ENCODE data around the gene C2CD2. TPM values are rescaled to one million over a fixed set of nuclear protein-coding genes. Genes with fewer than 3 reads are reported as not detected.

Gene C2CD2
- total and polyA plus RNA-seq, 12 donors: 175 to 439 (median 284) TPM

- intact Hi-C loops (cut with DNase I): loop anchor here in 1 of 2 donors (10.0 kb wide), 1 partner anchor 62 kb away; no protein-coding TSS in a partner anchor
- Histone ChIP-seq H3K27ac (peak overlapping the region in 2 of 5 donors; percentile 68 to 100), H3K27me3 (no peaks in the 10 kb centered on the region), H3K4me1 (replicated peaks in 1 of 2) (peaks cover 6 to 16% of the 10 kb centered on the region in 2 donors), H3K4me3 (peak overlapping the region in 1 of 4 donors; percentile 94), H3K36me3 (replicated peaks in 1 of 2) (no peaks in the 10 kb centered on the region), H3K9me3 (replicated peaks in 1 of 3) (no peaks in the 10 kb centered on the region)
- TF ChIP-seq POLR2A (IDR thresholded peaks at IDR 0.05): no peak
- TF ChIP-seq CTCF (IDR thresholded peaks at IDR 0.05): no peak
- 86 to 90% (median 87%) methylated on average over 10 to 11 of the region's 11 CpGs for WGBS, 4 donors
- no peak for DNase-seq
Measured at GRCh38 chr21:41876928-41877652, 76.7 kb downstream of the C2CD2 start.

DNA sequence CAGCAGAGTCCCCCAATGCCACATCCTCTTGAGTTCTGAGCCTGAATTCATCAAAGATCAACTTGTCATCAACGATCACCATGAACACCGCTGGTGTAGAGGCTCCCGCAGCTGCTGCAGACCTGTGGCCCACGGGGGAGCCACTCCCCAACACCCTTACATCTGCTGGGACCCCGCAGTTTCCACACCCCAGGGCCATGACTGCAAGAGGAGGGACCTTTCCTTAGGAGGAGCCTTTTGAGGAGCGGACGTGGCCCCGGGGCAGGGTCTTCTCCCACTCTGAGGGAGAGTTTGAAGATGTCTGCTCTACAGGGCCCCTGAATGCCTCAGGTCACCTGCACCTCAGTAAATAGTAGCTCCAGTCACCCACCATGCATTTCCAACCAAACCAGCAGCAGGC, 77.4 kb downstream of the C2CD2 start:
- DNase-seq: no peak
- H3K27me3 ChIP-seq: no peaks in the 10 kb centered on the region
- no peak overlapping the region for H3K27ac ChIP-seq
- intact Hi-C loops (cut with DNase I): loop anchor here in 1 of 2 donors (10.0 kb wide), 1 partner anchor 62 kb away; no protein-coding TSS in a partner anchor
- H3K4me1 ChIP-seq (replicated peaks in 1 of 2): peaks cover 6 to 16% of the 10 kb centered on the region in 2 donors
- H3K4me3 ChIP-seq: no peak overlapping the region
- TF ChIP-seq CTCF (IDR thresholded peaks at IDR 0.05) (no peak), POLR2A (IDR thresholded peaks at IDR 0.05) (no peak)
- H3K9me3 ChIP-seq (replicated peaks in 1 of 3): no peaks in the 10 kb centered on the region
- no peaks in the 10 kb centered on the region for H3K36me3 ChIP-seq (replicated peaks in 1 of 2)
- WGBS, 4 donors: 84 to 98% (median 96%) methylated on average over 3 to 8 of the region's 8 CpGs

DNA sequence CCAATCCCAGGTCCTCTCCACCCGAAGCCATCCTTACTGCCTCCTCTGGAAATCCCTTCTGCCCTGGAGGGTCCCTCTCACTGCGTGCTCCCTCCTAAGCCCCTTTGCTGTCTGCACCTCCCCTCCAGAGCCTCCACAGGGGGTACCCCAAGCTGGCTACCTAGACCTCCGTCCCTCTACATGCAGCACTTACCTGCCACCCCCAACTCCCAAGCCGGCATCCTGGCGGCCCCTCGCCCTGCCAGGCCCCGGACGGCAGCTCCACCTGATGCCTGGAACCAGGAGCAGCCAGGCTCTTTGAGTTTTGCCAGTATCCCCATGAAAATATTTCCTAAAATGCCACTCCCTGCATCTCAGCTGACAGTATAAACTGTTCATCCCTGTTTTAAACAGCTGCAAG, 78.7 kb downstream of the C2CD2 start:
- no peak overlapping the region for H3K27ac ChIP-seq
- no peak overlapping the region for H3K4me3 ChIP-seq
- peaks cover 6 to 13% of the 10 kb centered on the region in 2 donors for H3K4me1 ChIP-seq (replicated peaks in 1 of 2)
- H3K27me3 ChIP-seq: no peaks in the 10 kb centered on the region
- no peak for TF ChIP-seq CTCF (IDR thresholded peaks at IDR 0.05)
- no peak for TF ChIP-seq POLR2A (IDR thresholded peaks at IDR 0.05)
- no peak for DNase-seq
- no peaks in the 10 kb centered on the region for H3K9me3 ChIP-seq (replicated peaks in 1 of 3)
- no peaks in the 10 kb centered on the region for H3K36me3 ChIP-seq (replicated peaks in 1 of 2)
- 96 to 98% (median 97%) methylated on average over 6 to 8 of the region's 8 CpGs for WGBS, 4 donors
- intact Hi-C loops (cut with DNase I): loop anchor here in 1 of 2 donors (10.0 kb wide), 1 partner anchor 60 kb away; no protein-coding TSS in a partner anchor

- TF ChIP-seq POLR2A (IDR thresholded peaks at IDR 0.05) (no peak), CTCF (IDR thresholded peaks at IDR 0.05) (no peak)
- no peaks in the 10 kb centered on the region for H3K36me3 ChIP-seq (replicated peaks in 1 of 2)
- DNase-seq: no peak
- no peaks in the 10 kb centered on the region for H3K27me3 ChIP-seq
- 87 to 95% (median 91%) methylated on average over 8 to 11 of the region's 11 CpGs for WGBS, 4 donors
- H3K4me1 ChIP-seq (replicated peaks in 1 of 2): peaks cover 6 to 9% of the 10 kb centered on the region in 2 donors
- no peaks in the 10 kb centered on the region for H3K9me3 ChIP-seq (replicated peaks in 1 of 3)
- no peak overlapping the region for H3K4me3 ChIP-seq
- no peak overlapping the region for H3K27ac ChIP-seq
- intact Hi-C loops (cut with DNase I): loop anchor here in 1 of 2 donors (10.0 kb wide), 1 partner anchor 60 kb away; no protein-coding TSS in a partner anchor
Measured at GRCh38 chr21:41874611-41875010, 79.2 kb downstream of the C2CD2 start.

Measured in adrenal gland (tissue), 12 donors.